Common myeloid progenitor, CD34-positive (primary cell): ENCODE measurements around the gene NUS1.
"Not testable (repeated sequence)": the region's sequence is repeated elsewhere in the genome, so short reads cannot be mapped to it uniquely, and the experiment has no call there.

Experiments
- CTCF ChIA-PET: fragments of 350-600 bp; sonication (Branson Sonifier 250); formaldehyde crosslinking; loops from one replicate; lab custom pipeline; 2021; ENCODE audit warnings: antibody characterized with exemption; lab: Charles Lee
- POLR2A ChIA-PET: fragments of 350-600 bp; sonication (Branson Sonifier 250); formaldehyde crosslinking; loops from one replicate; lab custom pipeline; 2021; ENCODE audit warnings: antibody characterized with exemption; lab: Charles Lee
- DNase-seq, 3 donors: peaks; one replicate each; pipeline versions ENCODE4 v3.0.0 to v3.0.0-alpha.2; 2013
- H3K27ac ChIP-seq, 2 experiments: 1 replicate in 1 of 2; 2 replicates in 1 of 2; pipeline ENCODE4 v1.7.0; 2013; ENCODE audit warnings: inconsistent platforms in 2 of 2, low read length in 2 of 2, mild to moderate bottlenecking in 2 of 2, low read depth in 1 of 2, moderate library complexity in 1 of 2; ENCODE audit not compliant: severe bottlenecking in 2 of 2, insufficient read depth in 1 of 2, poor library complexity in 1 of 2
- H3K27me3 ChIP-seq, 5 experiments: replicated peaks in 2 of 5; 1 replicate in 3 of 5; 2 replicates in 2 of 5; pipeline versions ENCODE4 v1.6.1 to v1.7.0; 2013; ENCODE audit warnings: low read length in 4 of 5, mild to moderate bottlenecking in 2 of 5, moderate library complexity in 2 of 5, inconsistent platforms in 1 of 5; ENCODE audit not compliant: insufficient read depth in 5 of 5, control insufficient read depth in 4 of 5
- H3K36me3 ChIP-seq, 4 experiments: 1 replicate in 2 of 4; 2 replicates in 2 of 4; pipeline versions ENCODE4 v1.6.1 to v1.7.0; 2013; ENCODE audit warnings: low read length in 3 of 4, control low read depth in 1 of 4, mild to moderate bottlenecking in 1 of 4; ENCODE audit not compliant: control insufficient read depth in 4 of 4, insufficient read depth in 4 of 4
- H3K4me1 ChIP-seq, 4 experiments: 1 replicate in 3 of 4; 2 replicates in 1 of 4; pipeline versions ENCODE4 v1.6.1 to v1.7.1; 2013; ENCODE audit warnings: low read length in 3 of 4, mild to moderate bottlenecking in 3 of 4, control low read depth in 1 of 4, inconsistent platforms in 1 of 4, moderate library complexity in 1 of 4; ENCODE audit not compliant: control insufficient read depth in 4 of 4, insufficient read depth in 4 of 4; ENCODE audit errors: control extremely low read depth in 1 of 4
- H3K4me3 ChIP-seq, 7 experiments: 1 replicate in 4 of 7; 2 replicates in 3 of 7; pipeline versions ENCODE4 v1.5.1 to v1.7.0; 2013; ENCODE audit warnings: mild to moderate bottlenecking in 7 of 7, low read length in 6 of 7, moderate library complexity in 6 of 7, inconsistent platforms in 2 of 7, low read depth in 2 of 7, control low read depth in 1 of 7; ENCODE audit not compliant: insufficient read depth in 4 of 7, control insufficient read depth in 1 of 7; ENCODE audit errors: extremely low read depth in 1 of 7
- H3K9me3 ChIP-seq, 5 experiments: 1 replicate in 4 of 5; 2 replicates in 1 of 5; pipeline versions ENCODE4 v1.6.1 to v1.7.1; 2013; ENCODE audit warnings: low read length in 4 of 5, mild to moderate bottlenecking in 2 of 5, inconsistent platforms in 1 of 5, low read depth in 1 of 5, moderate library complexity in 1 of 5; ENCODE audit not compliant: control insufficient read depth in 4 of 5, insufficient read depth in 2 of 5; ENCODE audit errors: control extremely low read depth in 1 of 5
- WGBS: methylation state at CpG from one replicate; pipeline ENCODE4 v1.1.5; 2013; ENCODE audit not compliant: insufficient coverage; 5-methylcytosine and 5-hydroxymethylcytosine counted together

NUS1 gene

DNA sequence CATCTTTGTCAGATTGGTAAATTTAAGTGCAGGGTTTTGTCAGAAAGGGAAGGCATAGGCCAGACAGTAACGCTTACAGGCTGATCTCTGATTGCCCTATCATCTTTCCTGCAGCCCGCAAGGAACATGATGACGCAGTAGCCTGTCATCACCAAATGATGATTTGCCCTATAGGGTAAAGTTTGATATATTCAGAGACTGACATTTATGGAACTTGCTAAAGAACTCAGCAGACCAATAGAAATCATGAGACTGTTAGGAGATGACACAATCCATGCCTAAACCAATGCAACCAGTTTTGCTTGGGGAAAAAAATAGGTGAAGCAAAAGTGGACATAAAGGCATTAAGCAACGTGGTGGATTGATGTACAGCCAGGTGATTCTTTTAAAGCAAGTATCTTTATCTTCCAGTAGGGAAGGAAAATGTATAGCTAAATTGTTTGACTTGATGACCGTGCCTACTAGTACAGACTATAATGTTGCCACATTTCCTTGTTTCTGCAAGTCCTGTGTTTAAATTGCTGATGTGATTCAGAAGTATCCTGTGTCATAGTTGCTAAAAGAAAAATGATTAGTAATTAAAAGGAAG lies 2.4 kb downstream of the NUS1 start:
- CTCF ChIA-PET, result interaction anchor here (1.4 kb wide), 1 partner anchor 10 kb away, joined by 4 read pairs; no protein-coding TSS in a partner anchor
- Histone ChIP-seq H3K4me1 (peaks cover 0 to 29% (median 17%) of the 10 kb centered on the region in 4 experiments), H3K27ac (no peak overlapping the region), H3K9me3 (peaks cover 0 to 3% (median 0%) of the 10 kb centered on the region in 5 experiments), H3K27me3 (no peaks in the 10 kb centered on the region), H3K36me3 (peaks cover 0 to 12% (median 6%) of the 10 kb centered on the region in 4 experiments), H3K4me3 (peak overlapping the region in 3 of 7 experiments; percentile 2 to 91 (median 90))
- 86% methylated on average over 1 of the region's 5 CpGs for WGBS
- peak in 2 of 3 donors; percentile 31 to 53 for DNase-seq
- POLR2A ChIA-PET, result no interaction called here

DNA sequence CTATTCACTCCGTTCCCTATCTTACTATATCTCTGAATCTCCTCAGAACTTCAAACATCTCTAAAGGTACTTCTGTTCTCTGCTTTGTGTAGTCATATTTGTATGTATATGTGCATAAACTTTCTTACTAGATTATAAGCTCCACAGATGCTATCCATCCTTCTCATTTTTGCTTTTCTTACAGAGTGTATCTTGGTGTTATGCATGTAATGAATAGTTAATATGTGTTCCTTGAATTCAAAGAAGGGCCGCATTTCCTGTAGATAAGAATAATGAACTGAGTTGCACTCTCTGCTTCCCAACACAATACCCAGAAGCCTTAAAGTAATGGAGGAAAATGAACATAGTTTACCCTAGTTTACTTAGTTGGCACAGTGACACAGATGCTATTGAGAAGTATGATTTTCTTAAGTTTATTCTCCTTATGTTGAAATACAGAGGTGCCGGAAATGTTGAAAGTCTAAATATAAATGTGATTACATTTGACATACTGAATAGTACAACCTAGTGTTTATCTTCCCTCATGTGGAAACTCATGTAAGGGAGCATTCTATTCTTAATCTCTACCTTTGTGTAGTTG lies 6.0 kb downstream of the NUS1 start:
- H3K4me3 ChIP-seq, result no peak overlapping the region
- WGBS, result no CpG with 5 or more reads among the region's 3 CpGs
- H3K27me3 ChIP-seq, result no peaks in the 10 kb centered on the region
- CTCF ChIA-PET, result interaction anchor here (0.8 kb wide), 1 partner anchor 9 kb away, joined by 3 read pairs; no protein-coding TSS in a partner anchor
- no peak overlapping the region for H3K27ac ChIP-seq
- peaks cover 0 to 20% (median 12%) of the 10 kb centered on the region in 4 experiments for H3K4me1 ChIP-seq
- peak in 1 of 3 donors; percentile 11 for DNase-seq
- POLR2A ChIA-PET, result no interaction called here
- H3K36me3 ChIP-seq, result peaks cover 0 to 14% (median 7%) of the 10 kb centered on the region in 4 experiments
- peaks cover 0 to 3% (median 0%) of the 10 kb centered on the region in 5 experiments for H3K9me3 ChIP-seq

DNA sequence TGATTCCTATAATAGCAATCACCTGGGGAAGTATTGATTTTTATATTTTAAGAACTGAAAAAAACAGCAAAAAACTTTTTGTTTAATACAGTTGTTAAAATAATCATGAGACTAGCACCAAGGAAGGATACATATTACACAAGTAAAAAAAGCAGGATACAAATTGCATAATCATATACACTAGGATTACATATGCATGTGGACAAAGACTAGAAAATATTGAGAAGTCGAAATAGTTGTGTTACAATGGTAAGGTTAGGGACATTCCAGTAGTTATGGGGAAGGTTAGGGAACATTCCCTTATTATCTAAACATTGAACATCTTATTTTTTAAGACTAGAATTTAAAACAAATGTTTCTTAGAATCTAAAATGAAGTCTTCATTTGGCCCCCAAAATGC lies 9.5 kb downstream of the NUS1 start:
- Histone ChIP-seq H3K27ac (no peak overlapping the region), H3K27me3 (no peaks in the 10 kb centered on the region), H3K4me3 (no peak overlapping the region), H3K36me3 (peaks cover 3 to 8% (median 6%) of the 10 kb centered on the region in 4 experiments), H3K9me3 (no peaks in the 10 kb centered on the region), H3K4me1 (peaks cover 0 to 3% (median 0%) of the 10 kb centered on the region in 4 experiments)
- ChIA-PET CTCF (no interaction called here), POLR2A (no interaction called here)
- DNase-seq, result no peak
- no CpG with 5 or more reads among the region's 1 CpG for WGBS

DNA sequence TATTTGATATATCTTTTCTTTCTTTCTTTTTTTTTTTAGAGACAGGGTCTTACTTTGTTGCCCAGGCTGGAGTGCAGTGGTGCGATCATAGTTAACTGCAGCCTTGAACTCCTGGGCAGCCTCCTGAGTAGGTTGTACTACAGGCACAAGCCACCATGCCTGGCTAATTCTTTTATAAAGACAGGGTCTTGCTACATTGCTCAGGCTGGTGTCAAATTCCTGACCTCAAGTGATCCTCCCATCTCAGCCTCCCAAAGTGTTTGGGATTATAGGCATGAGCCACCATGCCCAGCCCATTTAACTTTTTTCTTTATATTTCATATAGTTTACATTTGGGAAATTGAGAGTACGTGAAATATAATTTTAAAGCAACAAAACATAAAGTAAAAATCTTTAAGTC lies 10.1 kb downstream of the NUS1 start:
- no peak overlapping the region for H3K4me3 ChIP-seq
- H3K36me3 ChIP-seq, result peaks cover 2 to 6% (median 4%) of the 10 kb centered on the region in 4 experiments
- POLR2A ChIA-PET, result no interaction called here
- H3K4me1 ChIP-seq, result peaks cover 0 to 3% (median 0%) of the 10 kb centered on the region in 4 experiments
- CTCF ChIA-PET, result no interaction called here
- no peaks in the 10 kb centered on the region for H3K9me3 ChIP-seq
- WGBS, result 83% methylated on average over 1 of the region's 2 CpGs
- no peak overlapping the region for H3K27ac ChIP-seq
- H3K27me3 ChIP-seq, result no peaks in the 10 kb centered on the region
- no peak for DNase-seq

DNA sequence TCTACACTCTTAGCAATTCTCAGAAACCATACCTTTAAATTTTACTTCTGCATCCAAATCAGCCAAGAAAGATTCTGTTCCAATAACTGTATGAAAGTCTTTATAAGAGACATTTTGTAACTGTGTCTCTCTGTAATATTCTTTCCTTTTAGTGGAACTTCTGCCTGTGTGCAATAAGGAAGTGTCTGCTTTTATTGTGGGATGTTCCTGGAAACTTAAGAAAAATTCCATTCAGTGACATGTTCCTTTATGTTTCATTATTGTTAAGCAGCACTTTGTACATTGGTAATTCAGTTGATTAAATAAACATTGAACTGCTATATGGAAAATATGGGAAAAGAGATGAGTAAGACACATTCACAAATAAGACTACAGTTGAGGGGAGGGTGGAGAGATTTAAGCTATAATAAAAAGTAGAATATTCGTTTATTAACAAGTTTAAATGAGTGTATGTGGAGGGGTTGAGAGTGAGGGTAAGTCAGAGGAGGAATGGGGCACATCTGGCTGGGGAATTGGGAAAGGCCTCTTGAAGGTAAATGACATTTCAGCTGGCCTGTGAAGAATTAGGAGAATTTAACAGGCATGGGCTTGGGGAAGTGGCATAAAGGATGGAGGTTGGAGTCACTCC lies 11.9 kb downstream of the NUS1 start:
- ChIA-PET POLR2A (no interaction called here), CTCF (interaction anchor here (0.7 to 1.3 kb wide), 2 partner anchors 8 to 10 kb away, joined by 3 to 4 read pairs; no protein-coding TSS in a partner anchor)
- H3K27ac ChIP-seq, result no peak overlapping the region
- no peaks in the 10 kb centered on the region for H3K27me3 ChIP-seq
- no peaks in the 10 kb centered on the region for H3K9me3 ChIP-seq
- no peak overlapping the region for H3K4me3 ChIP-seq
- 100% methylated on average over 1 of the region's 1 CpG for WGBS
- DNase-seq, result no peak
- no peaks in the 10 kb centered on the region for H3K4me1 ChIP-seq
- H3K36me3 ChIP-seq, result peaks cover 2 to 6% (median 3%) of the 10 kb centered on the region in 4 experiments

DNA sequence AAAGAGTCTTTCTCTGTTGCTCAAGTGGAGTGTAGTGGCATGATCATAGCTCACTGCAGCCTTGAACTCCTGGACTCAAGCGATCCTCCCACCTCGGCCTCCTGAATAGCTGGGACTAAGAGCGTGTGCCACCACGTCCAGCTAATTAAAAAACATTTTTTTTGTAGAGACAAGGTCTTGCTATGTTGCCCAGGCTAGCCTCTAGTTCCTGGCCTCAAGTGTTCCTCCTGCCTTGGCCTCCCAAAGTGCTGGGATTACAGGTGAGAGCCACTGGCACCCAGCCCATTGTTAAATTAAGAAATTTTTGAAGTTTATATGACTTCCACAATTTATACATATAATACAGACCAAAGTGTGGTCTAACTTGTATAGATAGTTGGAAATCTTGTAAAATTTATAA lies 14.3 kb downstream of the NUS1 start:
- POLR2A ChIA-PET, DNase-seq, H3K27ac ChIP-seq, H3K9me3 ChIP-seq, H3K4me1 ChIP-seq, H3K4me3 ChIP-seq, H3K27me3 ChIP-seq: not testable (repeated sequence)
- peaks cover 4 to 12% (median 10%) of the 10 kb centered on the region in 4 experiments for H3K36me3 ChIP-seq
- CTCF ChIA-PET, result interaction anchor here (1.0 to 1.1 kb wide), 2 partner anchors 9 to 12 kb away, joined by 3 read pairs; no protein-coding TSS in a partner anchor
- WGBS, result 100% methylated on average over 4 of the region's 4 CpGs
